GM12864 (cell line): Measurements from ENCODE around the gene CTDP1.
"Not testable (repeated sequence)": the region's sequence is repeated elsewhere in the genome, so short reads cannot be mapped to it uniquely, and the experiment has no call there.

ENCODE experiments used
- DNase-seq: peaks from one replicate; pipeline ENCODE4 v3.0.0-alpha.2; 2011; ENCODE audit warnings: low read depth
- H3K4me3 ChIP-seq: 2 replicates; pipeline ENCODE4 v1.5.1; 2011; ENCODE audit warnings: mild to moderate bottlenecking, low read depth, low read length, control low read depth
- TF ChIP-seq, protein P1 (sequence below): IDR thresholded peaks from 2 replicates; pipeline ENCODE4 v1.5.1; 2011; ENCODE audit warnings: low read depth, mild to moderate bottlenecking, moderate library complexity, low read length, control low read depth, inconsistent platforms; ENCODE audit errors: missing control alignments

The CTDP1 gene

DNA sequence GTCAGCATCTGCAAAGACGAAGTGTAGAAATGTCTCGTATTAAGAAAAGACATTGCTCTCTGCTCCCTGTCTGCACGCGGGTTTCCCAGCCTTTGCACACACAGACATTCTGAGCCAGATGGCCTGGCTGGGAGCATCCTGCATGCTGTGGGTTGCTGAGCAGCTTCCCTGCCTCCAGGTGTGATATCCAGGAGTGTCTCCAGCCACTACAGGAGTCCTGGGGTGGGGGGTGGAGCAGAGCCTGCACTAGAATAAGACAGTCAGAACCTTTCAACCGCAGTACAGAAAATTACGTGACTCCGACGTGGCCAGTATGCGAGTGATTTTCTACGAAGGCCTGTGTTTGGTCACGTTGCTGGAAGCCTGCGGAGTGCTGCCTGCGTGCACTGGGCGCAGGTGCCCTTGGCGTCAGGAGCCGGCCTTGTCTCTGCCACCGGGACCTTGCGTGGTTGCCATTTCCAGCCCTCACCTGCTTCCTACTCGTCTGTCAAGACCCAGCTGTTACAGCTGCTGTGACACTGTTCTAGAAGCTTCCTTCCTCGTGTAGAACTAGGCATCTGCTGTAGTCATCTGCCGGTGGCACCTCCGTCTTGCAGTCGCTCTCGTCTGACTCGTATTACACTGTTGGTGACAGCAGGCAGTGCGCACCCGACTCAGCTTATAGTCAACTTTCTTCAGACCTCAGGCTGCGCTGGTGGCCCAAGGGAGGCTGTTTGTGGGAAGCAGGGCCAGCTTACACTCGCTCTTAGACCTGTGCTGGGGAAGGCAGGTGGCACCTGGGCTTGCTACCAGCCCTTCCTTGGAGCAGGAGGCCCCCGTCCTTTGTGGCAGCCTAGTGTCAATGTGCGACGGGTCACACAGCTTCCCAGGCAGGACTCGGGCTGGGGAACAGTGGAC is 11.2 kb downstream of the CTDP1 start:
- no peak for DNase-seq
- TF ChIP-seq, protein P1, sequence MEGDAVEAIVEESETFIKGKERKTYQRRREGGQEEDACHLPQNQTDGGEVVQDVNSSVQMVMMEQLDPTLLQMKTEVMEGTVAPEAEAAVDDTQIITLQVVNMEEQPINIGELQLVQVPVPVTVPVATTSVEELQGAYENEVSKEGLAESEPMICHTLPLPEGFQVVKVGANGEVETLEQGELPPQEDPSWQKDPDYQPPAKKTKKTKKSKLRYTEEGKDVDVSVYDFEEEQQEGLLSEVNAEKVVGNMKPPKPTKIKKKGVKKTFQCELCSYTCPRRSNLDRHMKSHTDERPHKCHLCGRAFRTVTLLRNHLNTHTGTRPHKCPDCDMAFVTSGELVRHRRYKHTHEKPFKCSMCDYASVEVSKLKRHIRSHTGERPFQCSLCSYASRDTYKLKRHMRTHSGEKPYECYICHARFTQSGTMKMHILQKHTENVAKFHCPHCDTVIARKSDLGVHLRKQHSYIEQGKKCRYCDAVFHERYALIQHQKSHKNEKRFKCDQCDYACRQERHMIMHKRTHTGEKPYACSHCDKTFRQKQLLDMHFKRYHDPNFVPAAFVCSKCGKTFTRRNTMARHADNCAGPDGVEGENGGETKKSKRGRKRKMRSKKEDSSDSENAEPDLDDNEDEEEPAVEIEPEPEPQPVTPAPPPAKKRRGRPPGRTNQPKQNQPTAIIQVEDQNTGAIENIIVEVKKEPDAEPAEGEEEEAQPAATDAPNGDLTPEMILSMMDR: no peak
- H3K4me3 ChIP-seq: no peak overlapping the region

DNA sequence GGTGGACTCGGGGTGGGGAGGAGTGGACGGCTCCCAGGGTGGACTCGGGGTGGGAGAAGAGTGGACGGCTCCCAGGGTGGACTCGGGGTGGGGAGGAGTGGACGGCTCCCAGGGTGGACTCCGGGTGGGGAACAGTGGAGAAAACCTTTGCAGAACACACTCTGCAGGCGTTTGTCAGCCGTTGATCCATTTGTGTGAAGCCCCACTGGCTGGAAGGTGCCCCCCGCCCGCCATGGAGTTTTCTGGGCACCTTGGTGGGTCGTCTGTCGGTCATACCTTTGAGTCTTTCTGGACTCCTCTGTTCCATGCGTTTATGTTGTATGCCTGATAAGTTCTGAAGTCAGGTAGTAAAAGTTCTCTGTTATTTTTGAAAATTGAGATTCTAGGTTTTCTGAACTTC is 12.5 kb downstream of the CTDP1 start:
- no peak for DNase-seq
- no peak overlapping the region for H3K4me3 ChIP-seq
- TF ChIP-seq, protein P1: no peak

DNA sequence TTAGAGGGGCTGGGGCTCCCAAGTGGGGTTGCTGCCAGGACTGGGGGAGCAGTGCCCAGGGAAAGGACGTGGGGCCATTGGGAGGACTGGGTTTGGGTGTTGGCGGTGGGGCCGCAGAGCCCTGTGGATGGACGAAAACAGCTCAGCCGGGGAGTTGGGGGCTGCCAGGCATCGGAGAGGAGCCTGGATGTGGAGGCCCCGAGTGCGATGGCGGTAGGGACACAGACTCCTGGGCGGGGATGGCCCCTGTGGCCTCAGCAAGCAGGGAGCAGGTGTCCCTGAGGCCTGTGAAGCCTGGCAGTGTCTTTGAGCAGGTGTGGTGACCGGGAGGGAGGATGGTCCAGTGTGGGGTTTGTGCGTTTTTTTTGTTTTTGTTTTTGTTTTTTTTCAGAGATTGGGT is 13.3 kb downstream of the CTDP1 start:
- no peak overlapping the region for H3K4me3 ChIP-seq
- no peak for DNase-seq
- TF ChIP-seq, protein P1: no peak

DNA sequence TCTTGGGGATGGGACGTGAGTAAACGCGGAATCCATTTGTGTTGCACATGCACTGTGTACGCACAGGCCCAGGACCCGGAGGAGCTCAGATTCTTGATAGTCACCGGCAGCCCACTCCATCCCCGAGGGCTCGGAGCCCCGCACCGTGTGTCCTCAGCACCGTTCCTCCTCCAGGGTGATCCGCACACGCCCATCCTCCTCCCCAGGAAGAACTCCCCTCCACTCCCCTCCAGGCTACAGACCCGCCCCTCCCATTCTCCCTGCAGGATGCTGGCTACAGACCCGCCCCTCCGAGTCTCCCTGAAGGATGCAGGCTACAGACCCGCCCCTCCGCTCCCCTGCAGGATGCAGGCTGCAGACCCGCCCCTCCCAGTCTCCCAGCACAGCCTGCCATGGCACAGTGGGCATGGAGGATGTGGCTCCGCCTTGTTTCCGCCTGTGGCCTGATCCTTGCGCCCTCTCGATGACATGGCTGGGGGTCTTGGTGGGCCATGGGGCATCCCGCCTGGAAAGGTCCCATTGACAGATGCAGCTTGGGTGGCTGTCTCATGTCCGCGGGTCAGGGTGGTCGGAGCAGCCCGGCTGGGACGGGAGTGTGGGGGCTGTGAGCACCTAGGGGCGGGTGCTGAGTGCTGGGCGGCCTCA is 14.1 kb downstream of the CTDP1 start:
- DNase-seq: no peak
- H3K4me3 ChIP-seq: no peak overlapping the region
- TF ChIP-seq, protein P1: no peak

DNA sequence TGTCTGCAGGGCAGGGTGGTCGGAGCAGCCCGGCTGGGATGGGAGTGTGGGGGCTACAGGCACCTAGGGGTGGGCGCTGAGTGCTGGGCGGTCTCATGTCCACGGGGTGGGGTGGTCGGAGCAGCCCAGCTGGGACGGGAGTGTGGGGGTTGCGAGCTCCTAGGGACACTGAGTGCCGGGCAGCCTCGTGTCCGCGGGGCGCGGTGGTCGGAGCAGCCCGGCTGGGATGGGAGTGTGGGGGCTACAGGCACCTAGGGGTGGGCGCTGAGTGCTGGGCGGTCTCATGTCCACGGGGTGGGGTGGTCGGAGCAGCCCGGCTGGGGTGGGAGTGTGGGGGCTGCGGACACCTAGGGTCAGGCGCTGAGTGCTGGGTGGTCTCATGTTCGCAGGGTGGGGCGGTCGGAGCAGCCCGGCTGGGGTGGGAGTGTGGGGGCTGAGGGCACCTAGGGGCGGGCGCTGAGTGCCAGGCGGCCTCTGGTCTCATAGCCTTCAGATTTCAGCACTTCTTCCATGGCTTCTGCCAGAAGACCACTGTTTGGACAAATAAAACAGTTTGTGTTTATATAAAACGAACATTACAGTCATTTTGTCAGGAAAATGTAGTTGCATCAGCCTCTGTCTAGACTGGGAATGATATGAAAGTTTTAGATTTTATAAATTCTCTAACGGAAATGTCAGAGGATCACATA is 14.7 kb downstream of the CTDP1 start:
- not testable (repeated sequence) for DNase-seq, H3K4me3 ChIP-seq

GRCh38 chr18:79694895-79695213 is 15.3 kb downstream of the CTDP1 start:
- DNase-seq: no peak
- TF ChIP-seq, protein P1: no peak
- no peak overlapping the region for H3K4me3 ChIP-seq

DNA sequence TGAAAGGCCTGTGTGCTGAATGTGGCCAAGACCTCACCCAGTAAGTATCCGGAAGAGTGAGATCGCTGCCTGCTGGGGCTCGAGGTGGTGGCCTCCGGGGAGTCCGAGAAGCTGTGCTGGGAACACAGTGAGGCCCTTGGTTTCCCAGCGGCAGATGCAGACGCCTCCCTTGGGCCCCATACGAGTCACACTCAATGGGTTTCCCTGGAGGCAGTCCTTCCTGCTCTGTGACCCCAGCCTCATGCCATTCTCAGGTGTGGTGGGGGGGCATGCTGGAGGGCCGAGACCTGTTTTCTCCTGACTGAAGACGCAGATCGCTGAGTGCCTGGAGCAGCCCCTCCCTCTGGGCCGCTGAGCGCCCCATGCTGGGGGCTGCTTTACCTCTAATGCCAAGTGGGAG is 15.7 kb downstream of the CTDP1 start:
- no peak overlapping the region for H3K4me3 ChIP-seq
- no peak for DNase-seq
- TF ChIP-seq, protein P1: no peak
